ENCODE data around the gene ABCF2.
A peak's percentile ranks its signal among the peaks of the same experiment; 100 is the strongest.

The ABCF2 gene

DNA sequence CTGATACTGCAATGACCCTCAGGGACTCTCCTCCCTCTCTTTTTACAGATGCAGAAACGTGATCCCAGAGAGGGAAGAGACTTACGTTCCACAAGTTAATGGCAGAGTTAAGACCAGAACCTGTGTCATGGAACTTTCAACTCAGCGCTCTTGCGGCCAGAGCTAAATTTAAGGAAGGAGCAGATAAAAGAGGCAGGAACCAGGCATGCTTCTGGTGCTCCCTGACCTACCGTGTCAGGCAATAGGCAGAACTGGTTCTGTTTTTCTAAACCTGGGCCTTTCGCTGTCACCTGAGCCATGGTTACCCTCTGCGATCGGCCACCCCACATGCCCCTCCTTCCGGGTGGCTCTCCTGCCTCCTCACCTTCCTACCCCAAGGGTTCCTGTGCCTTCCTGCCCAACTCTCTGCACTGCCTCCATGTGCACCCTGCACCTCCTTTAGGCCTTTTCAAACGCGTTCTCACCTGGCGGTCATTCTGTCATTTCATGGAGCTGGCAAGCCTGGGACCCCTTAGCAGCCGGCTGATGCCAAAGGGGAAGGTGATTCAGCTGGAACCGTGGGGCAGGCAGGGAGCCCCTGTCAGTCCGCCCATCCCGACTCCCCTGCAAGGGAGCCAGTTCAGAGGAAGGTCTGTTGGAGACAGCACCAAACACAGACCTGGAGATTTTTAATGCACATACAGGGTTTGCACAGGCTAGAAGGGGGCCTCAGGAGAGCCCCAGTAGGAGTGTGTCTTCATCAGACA, 51.8 kb downstream of the ABCF2 start:
- Histone ChIP-seq H3K79me2 (ENCODE audit: control insufficient read depth, insufficient read depth, low read length) (no peaks in the 10 kb centered on the region), H3K4me3 (ENCODE audit: low read length) (no peak overlapping the region), H3K9ac (ENCODE audit: low read length) (no peak overlapping the region), H3K18ac (ENCODE audit: low read length) (no peak overlapping the region), H3K27ac (ENCODE audit: low read depth, low read length) (no peak overlapping the region), H3K4me1 (ENCODE audit: control insufficient read depth, low read depth, low read length) (no peaks in the 10 kb centered on the region), H3K79me1 (ENCODE audit: low read length) (no peaks in the 10 kb centered on the region), H4K8ac (ENCODE audit: low read depth, low read length) (no peak overlapping the region), H3K27me3 (ENCODE audit: insufficient read depth, low read length, poor library complexity) (peaks cover 6% of the 10 kb centered on the region), H3K23ac (ENCODE audit: low read length) (no peak overlapping the region), H3K4ac (ENCODE audit: low read depth, low read length) (no peak overlapping the region), H2BK120ac (ENCODE audit: low read depth, low read length) (no peak overlapping the region), H2BK5ac (ENCODE audit: low read length) (no peak overlapping the region), H2AK5ac (ENCODE audit: low read length) (no peak overlapping the region), H3K56ac (ENCODE audit: low read length) (no peak overlapping the region), H3K36me3 (ENCODE audit: control insufficient read depth, insufficient read depth, low read length) (no peaks in the 10 kb centered on the region), H2BK15ac (replicated peaks; ENCODE audit: low read depth) (no peak overlapping the region), H4K5ac (ENCODE audit: low read length) (no peak overlapping the region), H3K4me2 (ENCODE audit: low read length) (no peak overlapping the region)
- no CpG with 5 or more reads among the region's 16 CpGs for WGBS (ENCODE audit: extremely low coverage, insufficient coverage, low lambda C conversion rate)
- DNase-seq: no peak

GRCh38 chr7:151174246-151175046, 52.6 kb downstream of the ABCF2 start:
- Histone ChIP-seq H3K9ac (ENCODE audit: low read length) (no peak overlapping the region), H2BK15ac (replicated peaks; ENCODE audit: low read depth) (no peak overlapping the region), H2BK120ac (ENCODE audit: low read depth, low read length) (no peak overlapping the region), H3K56ac (ENCODE audit: low read length) (no peak overlapping the region), H3K79me1 (ENCODE audit: low read length) (no peaks in the 10 kb centered on the region), H2BK5ac (ENCODE audit: low read length) (no peak overlapping the region), H3K23ac (ENCODE audit: low read length) (no peak overlapping the region), H4K5ac (ENCODE audit: low read length) (no peak overlapping the region), H2AK5ac (ENCODE audit: low read length) (no peak overlapping the region), H3K4me2 (ENCODE audit: low read length) (no peak overlapping the region), H3K18ac (ENCODE audit: low read length) (no peak overlapping the region), H3K4me1 (ENCODE audit: control insufficient read depth, low read depth, low read length) (no peaks in the 10 kb centered on the region), H3K27ac (ENCODE audit: low read depth, low read length) (no peak overlapping the region), H3K27me3 (ENCODE audit: insufficient read depth, low read length, poor library complexity) (peaks cover 13% of the 10 kb centered on the region), H3K79me2 (ENCODE audit: control insufficient read depth, insufficient read depth, low read length) (no peaks in the 10 kb centered on the region), H3K4me3 (ENCODE audit: low read length) (no peak overlapping the region), H3K4ac (ENCODE audit: low read depth, low read length) (no peak overlapping the region), H3K36me3 (ENCODE audit: control insufficient read depth, insufficient read depth, low read length) (no peaks in the 10 kb centered on the region), H4K8ac (ENCODE audit: low read depth, low read length) (no peak overlapping the region)
- peak; percentile 68 for DNase-seq
- no CpG with 5 or more reads among the region's 77 CpGs for WGBS (ENCODE audit: extremely low coverage, insufficient coverage, low lambda C conversion rate)

- no peak for DNase-seq
- Histone ChIP-seq H3K18ac (ENCODE audit: low read length) (no peak overlapping the region), H3K4ac (ENCODE audit: low read depth, low read length) (no peak overlapping the region), H3K27ac (ENCODE audit: low read depth, low read length) (no peak overlapping the region), H4K5ac (ENCODE audit: low read length) (no peak overlapping the region), H3K79me1 (ENCODE audit: low read length) (no peaks in the 10 kb centered on the region), H3K4me1 (ENCODE audit: control insufficient read depth, low read depth, low read length) (peaks cover 6% of the 10 kb centered on the region), H3K36me3 (ENCODE audit: control insufficient read depth, insufficient read depth, low read length) (no peaks in the 10 kb centered on the region), H2AK5ac (ENCODE audit: low read length) (no peak overlapping the region), H3K4me3 (ENCODE audit: low read length) (no peak overlapping the region), H2BK15ac (replicated peaks; ENCODE audit: low read depth) (no peak overlapping the region), H2BK120ac (ENCODE audit: low read depth, low read length) (no peak overlapping the region), H3K27me3 (ENCODE audit: insufficient read depth, low read length, poor library complexity) (peaks cover 18% of the 10 kb centered on the region), H3K9ac (ENCODE audit: low read length) (no peak overlapping the region), H3K79me2 (ENCODE audit: control insufficient read depth, insufficient read depth, low read length) (no peaks in the 10 kb centered on the region), H3K4me2 (ENCODE audit: low read length) (no peak overlapping the region), H4K8ac (ENCODE audit: low read depth, low read length) (no peak overlapping the region), H3K56ac (ENCODE audit: low read length) (no peak overlapping the region), H3K23ac (ENCODE audit: low read length) (no peak overlapping the region), H2BK5ac (ENCODE audit: low read length) (no peak overlapping the region)
- no CpG with 5 or more reads among the region's 43 CpGs for WGBS (ENCODE audit: extremely low coverage, insufficient coverage, low lambda C conversion rate)
Measured at GRCh38 chr7:151173386-151174245, 53.4 kb downstream of the ABCF2 start.

DNA sequence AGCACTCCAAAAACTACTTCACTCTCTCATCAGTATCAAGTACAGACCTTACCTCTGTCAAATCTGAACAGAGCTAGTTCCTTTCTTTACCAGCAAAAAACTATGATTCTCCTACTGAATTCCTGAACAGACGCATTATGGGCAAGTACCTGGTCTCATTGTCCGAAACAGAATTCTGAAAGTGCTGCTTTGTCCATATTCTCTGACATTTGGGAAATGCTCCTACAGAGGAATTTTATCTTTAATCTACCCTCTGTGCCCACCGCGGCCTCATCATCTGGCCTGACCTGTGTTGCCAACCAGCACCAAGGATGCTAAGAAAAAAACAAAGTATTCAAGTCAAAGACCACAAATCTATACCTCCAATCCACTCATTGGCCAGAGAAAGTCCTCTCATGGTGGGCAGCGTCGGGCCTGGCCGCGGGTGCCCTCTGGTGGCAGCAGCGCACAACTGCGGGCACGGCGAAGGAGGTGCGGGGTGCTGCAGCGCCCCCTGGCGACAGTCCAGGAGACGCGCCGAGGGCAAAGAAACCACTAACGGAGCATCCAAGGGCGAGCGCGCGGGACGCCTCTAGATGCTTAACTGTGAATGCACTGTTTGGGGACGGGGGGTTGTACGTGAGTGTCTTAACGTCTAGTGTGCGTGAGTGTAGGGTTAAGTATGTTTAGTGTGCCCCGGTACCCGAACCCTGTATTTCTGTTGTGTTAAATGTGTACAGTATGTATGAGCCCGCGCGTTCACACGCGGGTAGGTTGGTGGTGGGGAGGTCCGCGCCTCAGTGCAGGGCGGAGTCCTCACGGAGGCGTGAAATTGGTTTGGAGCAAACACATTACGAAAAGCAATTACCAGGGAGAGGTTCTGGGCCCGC, 54.5 kb downstream of the ABCF2 start:
- Histone ChIP-seq H3K9ac (ENCODE audit: low read length) (no peak overlapping the region), H3K27ac (ENCODE audit: low read depth, low read length) (no peak overlapping the region), H4K5ac (ENCODE audit: low read length) (no peak overlapping the region), H3K79me1 (ENCODE audit: low read length) (no peaks in the 10 kb centered on the region), H2BK15ac (replicated peaks; ENCODE audit: low read depth) (no peak overlapping the region), H3K18ac (ENCODE audit: low read length) (no peak overlapping the region), H3K79me2 (ENCODE audit: control insufficient read depth, insufficient read depth, low read length) (no peaks in the 10 kb centered on the region), H2BK5ac (ENCODE audit: low read length) (no peak overlapping the region), H3K27me3 (ENCODE audit: insufficient read depth, low read length, poor library complexity) (peaks cover 21% of the 10 kb centered on the region), H3K4me3 (ENCODE audit: low read length) (no peak overlapping the region), H2AK5ac (ENCODE audit: low read length) (no peak overlapping the region), H3K4me2 (ENCODE audit: low read length) (no peak overlapping the region), H4K8ac (ENCODE audit: low read depth, low read length) (no peak overlapping the region), H3K56ac (ENCODE audit: low read length) (no peak overlapping the region), H3K4ac (ENCODE audit: low read depth, low read length) (no peak overlapping the region), H3K4me1 (ENCODE audit: control insufficient read depth, low read depth, low read length) (peaks cover 6% of the 10 kb centered on the region), H3K23ac (ENCODE audit: low read length) (no peak overlapping the region), H2BK120ac (ENCODE audit: low read depth, low read length) (no peak overlapping the region), H3K36me3 (ENCODE audit: control insufficient read depth, insufficient read depth, low read length) (no peaks in the 10 kb centered on the region)
- peak; percentile 76 for DNase-seq
- no CpG with 5 or more reads among the region's 42 CpGs for WGBS (ENCODE audit: extremely low coverage, insufficient coverage, low lambda C conversion rate)

DNA sequence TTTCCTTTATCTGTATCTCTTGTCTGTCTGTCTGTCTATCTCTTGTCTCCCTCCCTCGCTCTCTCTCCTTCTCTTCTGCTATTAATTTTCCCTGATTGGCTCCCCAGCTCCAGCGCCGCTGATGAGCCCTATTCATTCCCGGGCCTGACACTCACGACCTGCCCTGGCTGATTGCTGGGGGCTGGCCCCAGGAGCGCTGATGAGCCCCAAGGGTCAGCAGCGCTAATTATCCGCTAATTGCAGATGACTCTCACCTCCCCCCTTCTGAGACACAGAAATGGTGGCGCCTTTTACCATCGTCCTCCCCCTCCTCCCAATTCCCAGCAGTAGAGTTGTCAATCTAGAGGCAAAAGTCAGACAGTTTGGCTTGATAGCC, 58.2 kb downstream of the ABCF2 start:
- H3K79me2 ChIP-seq (ENCODE audit: control insufficient read depth, insufficient read depth, low read length): no peaks in the 10 kb centered on the region
- H3K4me2 ChIP-seq (ENCODE audit: low read length): no peak overlapping the region
- H2AK5ac ChIP-seq (ENCODE audit: low read length): no peak overlapping the region
- H3K4ac ChIP-seq (ENCODE audit: low read depth, low read length): no peak overlapping the region
- DNase-seq: no peak
- H2BK15ac ChIP-seq (replicated peaks; ENCODE audit: low read depth): no peak overlapping the region
- H3K79me1 ChIP-seq (ENCODE audit: low read length): no peaks in the 10 kb centered on the region
- H3K23ac ChIP-seq (ENCODE audit: low read length): no peak overlapping the region
- H3K4me3 ChIP-seq (ENCODE audit: low read length): no peak overlapping the region
- H2BK120ac ChIP-seq (ENCODE audit: low read depth, low read length): no peak overlapping the region
- H3K27me3 ChIP-seq (ENCODE audit: insufficient read depth, low read length, poor library complexity): peaks cover 49% of the 10 kb centered on the region
- H3K18ac ChIP-seq (ENCODE audit: low read length): no peak overlapping the region
- H2BK5ac ChIP-seq (ENCODE audit: low read length): no peak overlapping the region
- no peak overlapping the region for H4K8ac ChIP-seq (ENCODE audit: low read depth, low read length)
- no peak overlapping the region for H3K9ac ChIP-seq (ENCODE audit: low read length)
- peaks cover 6% of the 10 kb centered on the region for H3K4me1 ChIP-seq (ENCODE audit: control insufficient read depth, low read depth, low read length)
- no peak overlapping the region for H3K27ac ChIP-seq (ENCODE audit: low read depth, low read length)
- no peak overlapping the region for H3K56ac ChIP-seq (ENCODE audit: low read length)
- no CpG with 5 or more reads among the region's 10 CpGs for WGBS (ENCODE audit: extremely low coverage, insufficient coverage, low lambda C conversion rate)
- no peaks in the 10 kb centered on the region for H3K36me3 ChIP-seq (ENCODE audit: control insufficient read depth, insufficient read depth, low read length)
- H4K5ac ChIP-seq (ENCODE audit: low read length): no peak overlapping the region

Measured in mesendoderm (in vitro differentiated cells).